CD4-positive, alpha-beta T cell (primary cell): ENCODE data around the gene EIF3L. TPM values are rescaled to one million over a fixed set of nuclear protein-coding genes. Genes with fewer than 3 reads are reported as not detected.

Source experiments
- ATAC-seq: fragments of 200-7000 bp; cut with Tn5 transposase; one replicate; pipeline ENCODE4 v1.10.0; 2022; ENCODE audit warnings: mild to moderate bottlenecking; ENCODE audit not compliant: poor library complexity
- CTCF ChIA-PET: fragments of 350-600 bp; sonication (Branson Sonifier 250); formaldehyde crosslinking; loops from one replicate; lab custom pipeline; 2021; ENCODE audit warnings: antibody characterized with exemption, inconsistent platforms; lab: Charles Lee
- POLR2A ChIA-PET: fragments of 350-600 bp; sonication (Branson Sonifier 250); formaldehyde crosslinking; loops from one replicate; lab custom pipeline; 2021; ENCODE audit warnings: antibody characterized with exemption, inconsistent platforms; lab: Charles Lee
- DNase-seq, 14 experiments: peaks; one replicate each; pipeline ENCODE4 v3.0.0-alpha.2; 2013 to 2020; ENCODE audit warnings: mixed read lengths in 2 of 14
- H3K27ac ChIP-seq, 2 donors: one replicate each; pipeline versions ENCODE4 v1.5.1 to v1.7.0; 2013; ENCODE audit warnings: low read length in 2 of 2, low read depth in 1 of 2, mild to moderate bottlenecking in 1 of 2
- H3K27me3 ChIP-seq, 2 experiments: 1 replicate in 1 of 2; 2 replicates in 1 of 2; pipeline versions ENCODE4 v1.6.1 to v1.7.0; 2013; ENCODE audit warnings: low read length in 2 of 2, control low read depth in 1 of 2, mild to moderate bottlenecking in 1 of 2, moderate library complexity in 1 of 2; ENCODE audit not compliant: insufficient read depth in 2 of 2, control insufficient read depth in 1 of 2
- H3K36me3 ChIP-seq: one replicate; pipeline ENCODE4 v1.6.1; 2013; ENCODE audit warnings: low read length, control low read depth; ENCODE audit not compliant: insufficient read depth
- H3K4me1 ChIP-seq: one replicate; pipeline ENCODE4 v1.6.1; 2013; ENCODE audit warnings: low read length, control low read depth; ENCODE audit not compliant: insufficient read depth
- H3K4me3 ChIP-seq: one replicate; pipeline ENCODE4 v1.5.1; 2013; ENCODE audit warnings: mild to moderate bottlenecking, low read length, moderate library complexity
- H3K9me3 ChIP-seq, 2 experiments: 1 replicate in 1 of 2; 2 replicates in 1 of 2; pipeline versions ENCODE4 v1.6.1 to v1.7.0; 2013; ENCODE audit warnings: low read length in 2 of 2, mild to moderate bottlenecking in 2 of 2, control low read depth in 1 of 2, moderate library complexity in 1 of 2; ENCODE audit not compliant: control insufficient read depth in 1 of 2, insufficient read depth in 1 of 2
- H3K27ac Mint-ChIP-seq: one replicate; pipeline ENCODE4 v1.8.0; 2020; ENCODE audit warnings: mixed read lengths
- H3K27me3 Mint-ChIP-seq: one replicate; pipeline ENCODE4 v1.8.0; 2021; ENCODE audit warnings: mixed read lengths
- H3K36me3 Mint-ChIP-seq: one replicate; pipeline ENCODE4 v1.8.0; 2021; ENCODE audit warnings: low read depth, mixed read lengths
- H3K4me1 Mint-ChIP-seq: one replicate; pipeline ENCODE4 v1.8.0; 2021; ENCODE audit warnings: low read depth, mixed read lengths
- H3K4me3 Mint-ChIP-seq: one replicate; pipeline ENCODE4 v1.8.0; 2020; ENCODE audit warnings: mild to moderate bottlenecking, mixed read lengths
- H3K9me3 Mint-ChIP-seq: one replicate; pipeline ENCODE4 v1.8.0; 2020; ENCODE audit warnings: mixed read lengths
- CTCF ChIP-seq: fragments of 200-600 bp; IDR thresholded peaks from one replicate; pipeline ENCODE4 v1.8.0; 2022; ENCODE audit warnings: antibody characterized with exemption, mild to moderate bottlenecking
- intact Hi-C, 2 experiments: fragments of 100-400 bp; cut with DNase I in 1 of 2; cut with micrococcal nuclease in 1 of 2; formaldehyde crosslinking; loops; one replicate each; pipeline versions ENCODE4 v1.15.1 to v1.9.0; 2023 to 2025; cut with DNase I, micrococcal nuclease
- total RNA-seq, 174 experiments: library from RNA in 2 of 174; stranded (reverse) in 2 of 174; gene quantifications; one replicate each; pipeline ENCODE4 v1.2.3 and lab custom pipeline; 2021 to 2026

Gene EIF3L
- total RNA-seq, 2 experiments from 2014 or later: 525 to 541 TPM

GRCh38 chr22:37808294-37808657, 40.9 kb upstream of the EIF3L start:
- no peak for TF ChIP-seq CTCF
- no peak for DNase-seq
- peak overlapping the region; percentile 84 for H3K4me3 Mint-ChIP-seq
- intact Hi-C loops: loop anchor here in 1 of 2 experiments (5.0 kb wide), 2 partner anchors 34 to 144 kb away; partner anchors contain the start of genes ANKRD54, C22orf23 and POLR2F
- peak overlapping the region; percentile 58 for H3K4me3 ChIP-seq
- no peak overlapping the region for H3K27ac ChIP-seq
- H3K27me3 Mint-ChIP-seq: peaks cover 36% of the 10 kb centered on the region
- no peak for ATAC-seq
- H3K27ac Mint-ChIP-seq: no peak overlapping the region
- H3K4me1 Mint-ChIP-seq: peaks cover 40% of the 10 kb centered on the region
- H3K4me1 ChIP-seq: peaks cover 55% of the 10 kb centered on the region
- no peaks in the 10 kb centered on the region for H3K9me3 Mint-ChIP-seq
- H3K36me3 ChIP-seq: no peaks in the 10 kb centered on the region
- ChIA-PET CTCF (interaction anchor here (1.4 to 4.1 kb wide), 2 partner anchors 10 to 55 kb away, joined by 3 to 22 read pairs; no protein-coding TSS in a partner anchor), POLR2A (interaction anchor here (0.6 to 2.3 kb wide), 7 partner anchors 11 to 509 kb away, joined by 3 to 12 read pairs (median 3); partner anchors contain the start of genes ANKRD54, C22orf23, CSNK1E and POLR2F)
- H3K27me3 ChIP-seq: peaks cover 44 to 60% of the 10 kb centered on the region in 2 experiments
- peaks cover 0 to 19% of the 10 kb centered on the region in 2 experiments for H3K9me3 ChIP-seq
- no peaks in the 10 kb centered on the region for H3K36me3 Mint-ChIP-seq

- Mint-ChIP-seq H3K27ac (no peak overlapping the region), H3K27me3 (peaks cover 25% of the 10 kb centered on the region), H3K4me3 (peak overlapping the region; percentile 45), H3K36me3 (no peaks in the 10 kb centered on the region), H3K9me3 (no peaks in the 10 kb centered on the region), H3K4me1 (peaks cover 30% of the 10 kb centered on the region)
- Histone ChIP-seq H3K4me3 (no peak overlapping the region), H3K36me3 (no peaks in the 10 kb centered on the region), H3K27ac (no peak overlapping the region), H3K4me1 (peaks cover 41% of the 10 kb centered on the region), H3K9me3 (peaks cover 0 to 10% of the 10 kb centered on the region in 2 experiments), H3K27me3 (peaks cover 36 to 51% of the 10 kb centered on the region in 2 experiments)
- no peak for ATAC-seq
- no peak for DNase-seq
- intact Hi-C loops: loop anchor here in 1 of 2 experiments (5.0 kb wide), 2 partner anchors 32 to 142 kb away; partner anchors contain the start of genes ANKRD54, C22orf23 and POLR2F
- POLR2A ChIA-PET: no interaction called here
- CTCF ChIA-PET: interaction anchor here (1.4 to 4.1 kb wide), 2 partner anchors 8 to 54 kb away, joined by 3 to 22 read pairs; no protein-coding TSS in a partner anchor
- TF ChIP-seq CTCF: no peak
Observed at GRCh38 chr22:37809672-37810333, 39.4 kb upstream of the EIF3L start.

DNA sequence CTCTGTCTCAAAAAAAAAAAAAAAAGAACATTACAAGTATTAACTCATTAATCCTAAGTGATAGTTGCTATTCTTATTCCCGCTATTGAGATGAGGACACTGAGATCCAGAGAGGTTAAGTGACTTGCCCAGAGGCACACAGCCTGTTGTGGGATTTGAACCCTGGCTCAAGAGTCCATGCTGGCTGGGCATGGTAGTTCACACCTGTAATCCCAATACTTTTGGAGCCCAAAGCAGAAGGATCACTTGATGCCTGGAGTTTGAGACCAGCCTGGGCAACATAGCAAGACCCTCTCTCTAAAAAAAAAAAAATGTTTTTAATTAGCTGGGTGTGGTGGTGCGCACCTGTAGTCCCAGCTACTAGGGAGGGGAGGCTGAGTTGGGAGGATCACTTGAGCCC, 37.4 kb upstream of the EIF3L start:
- Mint-ChIP-seq H3K27me3 (peaks cover 11% of the 10 kb centered on the region), H3K36me3 (no peaks in the 10 kb centered on the region), H3K27ac (no peak overlapping the region), H3K4me1 (peaks cover 14% of the 10 kb centered on the region), H3K9me3 (no peaks in the 10 kb centered on the region), H3K4me3 (no peak overlapping the region)
- ATAC-seq (no peak), DNase-seq (no peak)
- no peak overlapping the region for H3K4me3 ChIP-seq
- no peak for TF ChIP-seq CTCF
- CTCF ChIA-PET: no interaction called here
- H3K36me3 ChIP-seq: no peaks in the 10 kb centered on the region
- peaks cover 20 to 38% of the 10 kb centered on the region in 2 experiments for H3K27me3 ChIP-seq
- intact Hi-C loops: no loop called here
- no peaks in the 10 kb centered on the region for H3K9me3 ChIP-seq
- POLR2A ChIA-PET: no interaction called here
- no peak overlapping the region for H3K27ac ChIP-seq
- H3K4me1 ChIP-seq: peaks cover 21% of the 10 kb centered on the region
